ENCODE results near the gene CTSC.

DNA sequence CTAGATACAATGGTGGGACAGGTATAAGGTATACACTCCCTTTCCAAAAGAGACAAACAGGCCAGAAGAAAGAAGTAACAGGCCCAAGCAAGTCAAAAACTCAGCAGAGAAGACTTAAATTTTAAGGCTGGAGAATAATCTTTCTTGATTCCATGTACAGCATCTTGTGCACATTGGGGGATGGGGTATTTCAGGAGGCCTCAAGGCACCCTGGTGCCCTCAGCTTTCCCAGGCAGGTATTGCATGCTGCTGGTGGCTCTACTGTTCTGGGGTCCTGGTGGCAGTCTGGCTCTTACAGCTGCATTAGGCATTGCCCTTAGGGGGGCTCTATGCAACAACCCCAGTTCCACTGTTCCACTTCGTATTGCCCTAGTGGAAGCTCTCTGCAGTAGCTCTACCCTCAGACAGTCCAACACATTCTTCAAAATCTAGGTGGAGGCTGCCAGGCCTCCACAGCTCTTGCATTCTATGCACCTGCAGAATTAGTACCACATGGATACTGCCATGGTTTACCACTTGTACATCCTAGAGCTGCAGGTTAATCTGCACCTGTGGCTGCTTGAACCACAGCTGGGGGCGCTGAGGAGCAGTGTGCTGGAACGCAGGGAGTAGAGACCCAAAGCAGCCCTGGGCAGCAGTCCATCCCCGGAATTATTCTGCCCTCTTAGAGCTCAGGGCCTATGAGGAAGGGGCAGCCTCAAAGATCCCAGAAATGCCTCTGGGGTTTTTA, 4.2 kb upstream of the CTSC start:
- TF ChIP-seq POLR2A (IDR thresholded peaks at IDR 0.05) (no peak), POLR2AphosphoS5 (IDR thresholded peaks at IDR 0.05) (no peak)
- TF ChIP-seq, protein P1, sequence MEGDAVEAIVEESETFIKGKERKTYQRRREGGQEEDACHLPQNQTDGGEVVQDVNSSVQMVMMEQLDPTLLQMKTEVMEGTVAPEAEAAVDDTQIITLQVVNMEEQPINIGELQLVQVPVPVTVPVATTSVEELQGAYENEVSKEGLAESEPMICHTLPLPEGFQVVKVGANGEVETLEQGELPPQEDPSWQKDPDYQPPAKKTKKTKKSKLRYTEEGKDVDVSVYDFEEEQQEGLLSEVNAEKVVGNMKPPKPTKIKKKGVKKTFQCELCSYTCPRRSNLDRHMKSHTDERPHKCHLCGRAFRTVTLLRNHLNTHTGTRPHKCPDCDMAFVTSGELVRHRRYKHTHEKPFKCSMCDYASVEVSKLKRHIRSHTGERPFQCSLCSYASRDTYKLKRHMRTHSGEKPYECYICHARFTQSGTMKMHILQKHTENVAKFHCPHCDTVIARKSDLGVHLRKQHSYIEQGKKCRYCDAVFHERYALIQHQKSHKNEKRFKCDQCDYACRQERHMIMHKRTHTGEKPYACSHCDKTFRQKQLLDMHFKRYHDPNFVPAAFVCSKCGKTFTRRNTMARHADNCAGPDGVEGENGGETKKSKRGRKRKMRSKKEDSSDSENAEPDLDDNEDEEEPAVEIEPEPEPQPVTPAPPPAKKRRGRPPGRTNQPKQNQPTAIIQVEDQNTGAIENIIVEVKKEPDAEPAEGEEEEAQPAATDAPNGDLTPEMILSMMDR (IDR thresholded peaks at IDR 0.05): no peak
